ENCODE measurements around the gene CDKL4.
A peak's percentile ranks its signal among the peaks of the same experiment; 100 is the strongest.
"Not testable (repeated sequence)": the region's sequence is repeated elsewhere in the genome, so short reads cannot be mapped to it uniquely, and the experiment has no call there.

Gene CDKL4

DNA sequence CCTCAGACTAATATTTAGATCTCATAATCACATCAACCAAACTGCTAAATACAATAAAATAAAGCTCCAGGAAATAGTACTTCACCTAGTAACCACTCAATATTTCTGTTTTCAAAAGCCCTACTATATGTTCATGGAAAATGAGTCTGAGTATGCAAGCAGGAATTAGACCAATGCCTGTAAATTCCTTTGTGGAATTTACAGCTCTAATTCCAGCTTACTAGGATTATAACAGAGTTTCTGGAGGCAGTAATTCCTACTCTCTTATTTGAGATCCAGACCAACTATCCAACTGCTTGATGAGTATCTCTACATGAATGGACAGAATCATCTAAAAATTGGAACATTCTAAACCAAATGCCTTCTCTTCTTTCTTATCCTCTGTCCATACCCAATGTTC is 11.6 kb downstream of the CDKL4 start:
- no peak for DNase-seq (ENCODE audit: low read depth in 2 of 2)

DNA sequence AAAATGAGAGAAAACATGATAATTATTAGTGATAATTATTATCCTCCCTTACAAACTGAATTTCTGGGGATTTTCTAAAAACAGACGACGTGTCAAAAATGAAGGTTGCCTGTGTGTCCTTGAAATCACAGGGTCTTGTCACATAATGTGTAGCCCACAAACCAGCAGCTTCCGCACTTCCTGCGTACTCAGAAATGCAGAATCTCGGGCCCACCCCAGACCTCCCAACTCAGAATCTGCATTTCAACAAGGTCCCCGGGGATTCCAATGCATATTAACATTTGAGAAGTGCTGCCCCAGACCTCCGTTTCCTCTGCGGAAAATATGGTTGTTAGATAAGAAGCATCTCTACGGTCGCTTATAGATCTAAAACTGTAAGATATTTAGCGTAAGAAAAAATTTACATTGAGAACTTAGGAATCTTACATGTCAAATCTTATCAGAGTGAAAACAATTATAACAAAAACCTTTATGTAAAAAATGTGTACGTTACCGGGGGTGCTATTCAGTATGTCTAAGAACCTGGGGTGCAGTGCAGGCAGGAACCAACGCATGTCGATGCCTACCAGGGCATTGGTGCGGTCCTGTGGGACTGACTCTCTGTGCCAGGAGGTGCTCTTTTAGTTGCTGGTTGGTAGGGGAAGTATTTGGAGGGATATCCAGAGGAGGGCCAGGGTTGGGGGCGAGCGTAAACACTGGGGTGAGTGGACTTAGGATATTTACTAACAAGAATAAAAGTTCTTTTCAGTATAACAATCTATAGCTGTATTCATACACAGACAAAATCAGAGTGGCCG is 15.2 kb downstream of the CDKL4 start:
- no peak for DNase-seq (ENCODE audit: low read depth in 2 of 2)

DNA sequence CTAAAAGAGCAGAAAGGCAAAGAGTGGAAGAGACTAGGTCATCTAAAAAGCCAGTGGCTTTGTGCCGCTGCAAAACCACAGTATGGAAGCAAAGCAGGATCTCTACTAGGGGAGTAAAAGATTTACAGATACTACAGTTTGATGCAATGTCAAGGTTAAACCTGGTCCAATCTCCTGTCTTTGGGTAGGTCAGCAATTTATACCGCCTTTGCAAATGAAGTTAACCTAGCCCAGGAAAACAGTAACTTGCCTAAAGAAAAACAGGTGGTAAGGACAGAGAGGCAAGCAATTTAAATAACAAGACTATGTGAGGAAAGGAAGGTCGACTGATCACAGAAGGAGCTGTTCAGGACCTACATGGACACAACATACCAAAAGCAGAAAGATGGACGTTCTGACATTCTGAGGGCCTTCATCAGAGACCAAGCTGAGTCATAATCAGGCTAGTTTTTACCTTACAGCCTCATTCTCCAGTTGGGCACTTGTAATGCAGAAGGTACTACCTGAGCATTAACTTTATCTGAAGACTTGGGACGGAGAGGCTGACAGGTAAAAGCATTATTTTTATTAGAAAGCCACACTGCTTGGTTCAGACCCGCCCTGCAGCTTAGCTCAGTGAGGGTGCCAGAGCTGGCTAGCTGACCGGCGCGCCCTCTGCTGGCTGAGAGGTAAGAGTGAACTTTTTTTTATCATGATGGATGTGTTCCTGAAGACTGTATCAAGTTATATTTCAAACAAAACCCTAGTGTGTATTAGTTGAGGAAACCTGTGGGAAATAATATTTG is 15.9 kb downstream of the CDKL4 start:
- peak; percentile 76 to 82 for DNase-seq (ENCODE audit: low read depth in 2 of 2)

DNA sequence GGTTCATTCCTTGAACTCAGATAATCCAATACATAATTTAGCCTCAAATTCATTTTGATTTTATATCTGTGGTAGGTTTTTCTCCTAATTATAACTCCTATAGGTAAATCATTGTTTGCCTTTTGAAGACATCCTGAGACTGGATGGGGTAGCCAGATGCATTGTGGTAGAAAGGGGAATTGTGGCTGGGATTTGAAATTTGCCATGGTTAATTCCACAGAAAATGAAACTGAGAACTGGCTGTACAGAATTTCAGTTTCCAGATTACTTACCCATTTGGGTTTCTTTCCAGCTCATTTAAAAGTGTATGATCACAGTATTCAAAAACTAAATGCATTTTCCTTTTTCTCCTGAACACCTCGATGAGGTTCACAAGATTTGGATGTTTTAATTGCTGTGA is 18.2 kb downstream of the CDKL4 start:
- no peak for DNase-seq (ENCODE audit: low read depth in 2 of 2)

DNA sequence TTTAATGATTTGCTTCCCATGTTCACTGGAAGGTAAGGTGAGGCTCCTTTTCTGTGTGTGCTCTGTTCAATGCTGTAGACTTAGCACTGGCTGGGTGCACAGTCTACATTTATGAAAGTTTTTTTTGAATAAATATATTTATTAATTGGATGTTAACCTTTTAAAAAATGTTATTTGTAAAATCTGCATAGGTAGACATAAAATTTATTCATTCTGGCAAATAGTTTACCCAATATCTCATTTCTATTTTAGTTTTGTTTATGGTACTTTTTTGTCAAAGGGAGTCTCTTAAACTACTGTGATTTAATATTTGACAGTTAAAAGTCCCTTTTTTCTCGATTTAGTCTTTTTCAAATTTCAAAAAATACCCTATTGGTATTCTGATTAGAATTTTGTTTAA is 19.9 kb downstream of the CDKL4 start:
- no peak for DNase-seq (ENCODE audit: low read depth in 2 of 2)

DNA sequence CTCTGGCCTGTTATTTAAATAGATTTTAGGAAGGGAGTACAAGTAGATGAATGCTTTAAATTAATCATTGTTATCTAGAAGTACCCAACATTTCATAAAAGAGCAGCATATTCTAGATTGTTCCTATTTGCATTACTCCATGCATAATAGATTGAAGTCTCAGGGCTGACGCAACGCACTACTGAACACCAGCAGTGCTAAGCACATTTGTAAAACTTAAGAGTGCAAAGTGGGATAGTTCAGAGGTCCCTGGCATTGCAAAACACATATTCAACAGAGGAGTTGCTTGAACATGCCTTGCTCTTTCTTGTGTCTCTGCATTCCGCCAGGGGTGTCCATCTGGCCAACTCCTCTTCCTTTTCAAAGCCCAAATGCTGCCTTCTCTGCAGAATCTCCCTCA is 22.3 kb downstream of the CDKL4 start:
- DNase-seq (ENCODE audit: low read depth in 2 of 2), result no peak

DNA sequence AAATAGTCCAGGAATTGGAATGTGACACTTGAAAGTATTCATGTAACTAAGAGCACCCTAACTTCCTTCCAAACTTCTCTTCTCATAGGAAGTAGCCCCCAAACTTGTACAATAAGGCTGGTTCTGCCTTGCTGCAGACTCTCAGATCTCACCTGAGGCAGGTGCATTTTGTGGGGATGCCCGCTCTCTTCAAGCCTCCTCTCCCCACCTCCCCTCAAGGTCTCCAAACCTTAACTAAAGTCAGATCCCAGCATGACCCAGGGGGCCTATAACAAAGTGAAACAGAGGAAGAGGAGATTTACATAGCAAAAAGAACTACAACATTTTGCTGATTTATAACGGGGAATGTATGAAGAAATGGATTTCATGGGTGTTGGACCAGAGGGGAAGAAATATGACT is 23.6 kb downstream of the CDKL4 start:
- DNase-seq (ENCODE audit: low read depth in 2 of 2), result no peak

DNA sequence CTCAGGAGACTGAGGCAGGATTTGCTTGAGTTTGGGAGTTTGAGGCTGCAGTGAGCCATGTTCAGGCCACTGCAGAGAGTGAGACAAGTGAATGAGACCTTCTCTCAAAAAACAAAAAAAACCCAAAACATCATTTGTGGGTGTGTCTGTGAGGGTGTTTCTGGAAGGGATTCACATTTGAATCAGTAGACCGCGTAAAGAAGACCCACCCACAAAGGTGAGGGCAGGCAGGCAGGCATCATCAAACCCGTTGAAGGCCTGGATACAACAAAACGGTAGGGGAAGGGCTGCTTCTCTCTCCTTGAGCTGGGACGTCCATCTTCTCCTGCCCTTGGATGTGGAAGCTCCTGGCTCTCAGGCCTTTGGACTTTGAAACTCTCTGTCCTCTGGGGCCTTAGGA is 25.4 kb downstream of the CDKL4 start:
- no peak for DNase-seq (ENCODE audit: low read depth in 2 of 2)

DNA sequence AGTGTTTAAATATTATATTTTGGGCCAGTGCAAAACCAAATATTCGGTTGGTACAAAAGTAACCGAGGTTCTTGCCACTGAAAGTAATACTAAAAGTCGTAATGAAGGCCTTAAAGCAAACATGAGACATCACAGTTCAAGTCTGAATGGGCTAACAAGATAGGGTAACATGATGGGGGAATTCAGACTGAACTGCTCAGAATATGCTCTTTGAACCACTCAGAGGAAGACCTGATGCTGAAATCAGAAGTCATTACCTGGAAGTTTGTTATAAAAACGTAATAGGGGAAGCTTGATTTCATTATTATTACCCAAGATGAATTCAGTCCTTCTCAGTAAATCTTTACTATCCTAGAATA is 26.6 kb downstream of the CDKL4 start:
- no peak for DNase-seq (ENCODE audit: low read depth in 2 of 2)

DNA sequence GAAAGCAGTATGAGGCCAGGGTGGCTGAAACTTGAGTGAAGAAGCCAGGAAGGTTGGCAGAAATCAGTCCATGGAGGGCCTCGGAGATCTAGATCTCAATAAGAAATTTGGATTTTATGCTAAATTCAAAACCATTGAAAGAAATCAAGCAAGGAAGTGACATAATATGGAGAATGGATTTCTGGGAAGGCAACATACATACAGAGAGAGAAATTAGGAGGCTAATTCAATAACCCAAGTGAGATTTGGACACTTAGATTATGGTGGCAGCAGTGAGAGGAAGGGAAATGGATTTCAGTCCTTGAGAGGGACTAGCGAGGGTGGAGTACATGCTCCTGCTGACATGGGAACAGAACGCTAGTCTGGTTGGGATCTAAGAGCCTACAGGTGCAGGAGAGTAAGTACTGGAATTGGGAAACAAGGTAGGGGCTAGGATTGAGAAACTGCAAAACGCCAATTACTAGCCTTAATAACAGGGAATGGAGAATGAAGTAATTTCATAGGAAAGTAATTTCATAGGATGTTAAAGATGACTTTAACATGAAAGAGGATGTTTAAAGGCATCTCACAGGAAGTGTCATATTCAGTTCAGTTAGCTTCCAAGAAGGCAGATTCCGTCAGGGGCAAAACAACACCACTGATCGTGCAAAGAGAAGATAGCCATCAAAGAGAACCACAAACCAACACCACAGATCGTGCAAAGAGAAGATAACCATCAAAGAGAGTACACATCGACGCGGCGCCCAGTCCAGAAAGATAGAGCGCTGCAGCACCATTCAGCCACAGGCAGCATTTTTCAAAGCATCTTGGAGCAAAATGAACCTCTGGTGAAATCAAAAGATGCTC is 27.2 kb downstream of the CDKL4 start:
- peak; percentile 39 to 54 for DNase-seq (ENCODE audit: low read depth in 2 of 2)

DNA sequence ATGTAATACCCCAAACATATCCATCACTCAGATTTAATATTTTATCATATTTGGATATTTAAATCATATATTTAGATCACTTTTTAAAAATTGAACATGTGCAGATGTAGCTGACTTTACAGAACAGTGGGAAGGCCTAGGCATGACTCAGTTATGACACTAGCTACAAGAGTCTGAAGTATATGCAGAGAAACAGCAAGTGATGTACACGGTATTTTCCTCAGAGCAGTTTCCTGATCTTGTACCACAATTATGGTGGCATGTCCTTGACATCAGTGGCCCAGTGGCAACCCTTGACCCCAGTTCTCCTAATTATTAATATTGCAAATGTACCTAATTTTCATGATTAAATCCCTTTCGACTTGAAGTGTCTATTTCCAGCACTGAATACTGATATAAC is 28.2 kb downstream of the CDKL4 start:
- no peak for DNase-seq (ENCODE audit: low read depth in 2 of 2)

DNA sequence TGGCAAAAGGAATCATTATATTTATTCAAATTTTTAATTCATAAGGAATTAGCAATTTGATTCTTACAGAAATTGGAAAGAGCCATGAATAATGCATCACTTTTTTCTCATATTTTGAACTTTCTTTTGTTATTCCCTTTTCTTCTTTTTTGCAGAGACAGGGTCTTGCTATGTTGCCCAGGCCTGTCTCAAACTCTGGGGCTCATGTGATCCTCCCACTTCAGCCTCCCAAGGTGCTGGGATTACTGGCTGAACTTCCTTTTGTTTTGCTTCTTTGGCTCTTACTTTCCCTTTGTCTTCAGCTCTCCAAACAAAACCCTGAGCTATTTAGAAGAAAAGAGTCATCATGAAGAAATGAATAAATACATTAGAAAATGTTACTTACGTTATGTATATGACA is 30.8 kb downstream of the CDKL4 start:
- DNase-seq (ENCODE audit: low read depth in 2 of 2), result no peak

DNA sequence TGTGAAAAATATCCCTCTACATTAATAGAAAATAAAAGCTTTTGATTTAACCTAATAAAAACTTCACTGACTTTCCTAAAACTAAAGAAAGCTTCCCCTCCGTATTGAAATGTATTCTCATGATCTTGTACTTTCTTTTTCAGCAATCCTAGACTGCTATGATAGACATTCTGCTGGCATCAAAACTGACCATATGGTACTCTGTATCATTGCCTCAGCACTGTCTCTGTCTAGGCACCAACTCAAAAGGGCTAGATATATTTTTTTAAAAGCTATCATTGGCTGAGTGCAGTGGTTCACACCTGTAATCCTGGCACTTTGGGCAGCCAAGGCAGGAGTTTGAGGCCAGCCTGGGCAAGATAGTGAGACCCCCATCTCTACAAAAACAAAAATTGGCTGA is 32.9 kb downstream of the CDKL4 start:
- DNase-seq (ENCODE audit: low read depth in 2 of 2), result no peak

DNA sequence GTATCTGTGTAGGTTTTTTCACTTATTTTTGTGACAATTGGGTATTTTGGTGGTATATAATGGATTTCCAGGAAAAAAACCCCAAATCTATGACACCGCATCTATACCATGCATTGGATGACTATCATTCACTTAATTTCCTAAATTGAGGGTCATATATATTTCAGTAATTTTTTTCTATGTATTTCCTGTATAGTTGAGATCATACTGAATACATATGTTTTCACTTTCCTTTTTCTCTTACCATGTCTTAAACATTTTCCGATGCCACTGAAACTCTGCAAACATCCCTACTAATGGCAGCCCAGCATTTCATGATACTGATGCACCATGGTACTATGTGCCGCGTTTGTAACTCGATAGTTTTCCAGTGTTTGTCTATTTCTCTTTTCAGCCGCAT is 40.4 kb downstream of the CDKL4 start:
- no peak for DNase-seq (ENCODE audit: low read depth in 2 of 2)

DNA sequence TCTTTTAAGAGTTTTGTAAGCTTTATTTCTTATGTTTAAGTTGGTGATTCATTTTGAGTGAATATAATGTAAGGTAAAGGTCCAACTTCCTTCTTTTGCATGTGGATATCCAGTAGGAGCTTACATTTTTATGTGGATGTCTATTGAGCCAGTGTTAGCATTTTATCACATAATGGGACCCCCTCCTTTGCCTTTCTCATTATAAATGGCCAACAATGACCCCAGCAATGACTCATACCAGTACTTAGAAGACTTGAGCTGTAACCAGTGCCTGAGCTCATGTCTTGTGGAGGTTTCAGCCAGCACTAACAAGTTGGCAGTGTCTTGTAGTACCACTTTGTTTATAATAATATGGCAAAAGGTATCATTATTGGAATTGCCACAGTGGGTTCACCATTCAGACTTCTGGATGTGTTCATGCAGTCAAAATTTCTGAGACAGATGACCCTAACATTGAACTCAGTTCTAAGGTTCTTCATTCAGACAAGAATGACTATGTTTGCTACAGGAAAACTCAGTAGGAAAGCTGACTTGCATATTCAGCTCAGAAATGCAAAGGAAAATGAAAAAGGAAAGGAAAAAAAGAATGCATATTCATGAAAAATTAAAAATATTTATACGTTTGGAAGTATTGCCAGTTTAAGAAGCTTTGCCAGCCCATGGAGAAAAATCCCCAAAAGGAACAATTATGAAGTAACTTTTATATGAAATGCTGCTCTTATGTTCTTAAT is 41.0 kb downstream of the CDKL4 start:
- no peak for DNase-seq (ENCODE audit: low read depth in 2 of 2)

DNA sequence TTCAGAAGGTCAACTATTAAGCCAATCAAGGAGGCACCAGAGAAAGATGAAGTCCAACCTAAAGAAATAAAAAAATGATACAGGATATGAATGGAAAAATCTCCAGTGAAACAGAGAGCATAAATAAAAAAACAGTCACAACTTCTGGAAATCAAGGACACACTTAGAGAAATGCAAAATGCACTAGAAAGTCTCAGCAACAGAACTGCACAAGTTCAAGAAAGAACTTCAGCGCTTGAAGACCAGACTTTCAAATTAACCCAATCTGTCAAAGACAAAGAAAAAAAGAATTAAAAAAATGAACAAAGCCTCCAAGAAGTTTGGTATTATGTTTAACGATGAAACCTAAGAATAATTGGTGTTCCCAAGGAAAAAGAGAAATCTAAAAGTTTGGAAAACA is 46.8 kb downstream of the CDKL4 start:
- DNase-seq (ENCODE audit: low read depth in 2 of 2), result not testable (repeated sequence)

DNA sequence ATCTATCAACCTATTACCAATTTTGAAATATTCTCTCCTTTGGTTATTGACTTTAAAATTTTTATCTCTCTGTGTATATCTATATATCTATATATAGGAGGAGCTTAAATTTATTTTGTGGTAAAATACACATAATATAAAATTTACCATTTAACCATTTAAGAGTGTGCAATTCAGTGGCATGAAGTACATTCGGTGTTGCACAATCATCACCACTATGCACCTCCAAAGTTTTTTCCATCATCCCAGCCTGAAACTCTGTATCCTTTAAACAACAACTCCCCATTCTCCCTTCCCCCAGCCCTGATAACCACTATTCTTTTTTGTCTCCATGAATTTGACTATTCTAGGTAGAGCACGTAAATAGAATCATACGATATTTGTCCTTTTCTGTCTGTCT is 49.1 kb downstream of the CDKL4 start:
- DNase-seq (ENCODE audit: low read depth in 2 of 2), result no peak

DNA sequence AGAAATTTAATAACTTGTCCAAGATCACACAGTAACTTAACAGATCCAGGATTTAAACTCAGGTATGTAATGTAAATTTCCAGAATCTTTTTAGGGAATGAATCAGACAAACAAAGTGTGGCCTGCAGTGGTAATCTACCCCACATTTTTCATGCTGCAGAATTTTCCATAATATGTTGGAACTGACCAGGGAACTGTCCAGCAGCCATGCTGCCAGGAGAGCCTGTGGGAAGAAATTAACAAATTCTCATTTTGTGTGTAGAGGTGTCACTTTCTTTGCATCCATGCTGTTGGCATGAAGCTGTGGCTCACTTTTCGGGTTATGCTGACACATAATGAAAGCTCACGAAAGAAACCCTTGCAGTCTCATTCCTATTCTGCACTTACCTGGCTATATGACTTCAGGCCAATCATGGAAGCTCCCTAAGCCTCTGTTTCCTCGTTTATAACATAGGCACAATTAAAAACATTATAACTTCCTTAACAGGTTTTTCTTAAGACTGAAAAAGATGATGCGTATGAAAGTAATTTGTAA is 54.7 kb downstream of the CDKL4 start:
- DNase-seq (ENCODE audit: low read depth in 2 of 2), result no peak

DNA sequence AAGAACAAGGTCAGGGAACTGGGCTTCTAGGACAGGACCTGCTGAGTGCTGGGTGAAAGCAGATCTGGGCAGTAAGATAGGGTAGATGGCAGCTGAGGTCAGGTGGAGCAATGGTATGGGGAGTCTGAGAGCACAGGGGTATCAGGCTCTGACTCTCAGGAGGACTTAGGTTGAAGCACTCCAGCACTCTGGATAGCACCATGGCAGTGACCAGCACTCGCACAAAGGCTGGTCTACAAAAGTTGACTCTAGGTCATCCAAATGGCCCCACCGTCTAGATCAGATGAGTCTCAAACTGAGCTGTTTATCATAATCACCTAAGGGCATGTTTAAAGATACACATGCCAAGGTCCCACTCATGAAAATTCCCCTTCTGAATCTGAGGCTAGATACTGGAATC is 60.1 kb downstream of the CDKL4 start:
- no peak for DNase-seq (ENCODE audit: low read depth in 2 of 2)

DNA sequence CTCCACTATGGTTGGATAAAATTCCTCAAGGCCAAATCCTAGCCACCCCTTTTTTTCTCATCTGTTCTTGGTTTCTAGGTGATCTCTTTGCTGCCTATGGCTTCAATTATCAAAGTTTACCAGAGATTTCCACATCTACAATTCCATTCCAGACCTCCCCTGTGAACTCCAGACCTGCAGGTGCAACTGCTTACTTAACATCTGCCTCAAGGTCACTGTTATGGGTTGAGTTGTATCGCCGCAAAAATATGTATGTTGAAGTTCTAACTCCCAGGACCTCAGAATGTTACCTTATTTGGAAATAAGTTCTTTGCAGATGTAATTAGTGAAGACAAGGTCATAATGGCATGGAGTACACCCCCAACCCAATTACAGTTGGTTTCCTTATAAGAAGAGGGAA is 62.5 kb downstream of the CDKL4 start:
- no peak for DNase-seq (ENCODE audit: low read depth in 2 of 2)

Data from stimulated activated CD4-positive, alpha-beta T cell treated with anti-CD3 and anti-CD28 coated beads, Interleukin-4, amount 100 ng/mL, for 48 hours (primary cell).